ENCODE results near the gene FEM1A.

GRCh38 chr19:4748185-4748584 is 43.3 kb upstream of the FEM1A start:
- TF ChIP-seq, protein P1, sequence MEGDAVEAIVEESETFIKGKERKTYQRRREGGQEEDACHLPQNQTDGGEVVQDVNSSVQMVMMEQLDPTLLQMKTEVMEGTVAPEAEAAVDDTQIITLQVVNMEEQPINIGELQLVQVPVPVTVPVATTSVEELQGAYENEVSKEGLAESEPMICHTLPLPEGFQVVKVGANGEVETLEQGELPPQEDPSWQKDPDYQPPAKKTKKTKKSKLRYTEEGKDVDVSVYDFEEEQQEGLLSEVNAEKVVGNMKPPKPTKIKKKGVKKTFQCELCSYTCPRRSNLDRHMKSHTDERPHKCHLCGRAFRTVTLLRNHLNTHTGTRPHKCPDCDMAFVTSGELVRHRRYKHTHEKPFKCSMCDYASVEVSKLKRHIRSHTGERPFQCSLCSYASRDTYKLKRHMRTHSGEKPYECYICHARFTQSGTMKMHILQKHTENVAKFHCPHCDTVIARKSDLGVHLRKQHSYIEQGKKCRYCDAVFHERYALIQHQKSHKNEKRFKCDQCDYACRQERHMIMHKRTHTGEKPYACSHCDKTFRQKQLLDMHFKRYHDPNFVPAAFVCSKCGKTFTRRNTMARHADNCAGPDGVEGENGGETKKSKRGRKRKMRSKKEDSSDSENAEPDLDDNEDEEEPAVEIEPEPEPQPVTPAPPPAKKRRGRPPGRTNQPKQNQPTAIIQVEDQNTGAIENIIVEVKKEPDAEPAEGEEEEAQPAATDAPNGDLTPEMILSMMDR (IDR thresholded peaks at IDR 0.05): no peak
- TF ChIP-seq POLR2A (IDR thresholded peaks at IDR 0.05) (no peak), EP300 (IDR thresholded peaks at IDR 0.05) (no peak)
